GM18858 (cell line): ENCODE measurements around the gene MED13L.

ENCODE experiments used
- ATAC-seq: cut with Tn5 transposase; IDR thresholded peaks from one replicate; pipeline ENCODE4 v1.9.1; 2021; ENCODE audit not compliant: unreplicated experiment

Gene MED13L

GRCh38 chr12:116159593-116160200 is 117.8 kb downstream of the MED13L start:
- ATAC-seq = no peak

DNA sequence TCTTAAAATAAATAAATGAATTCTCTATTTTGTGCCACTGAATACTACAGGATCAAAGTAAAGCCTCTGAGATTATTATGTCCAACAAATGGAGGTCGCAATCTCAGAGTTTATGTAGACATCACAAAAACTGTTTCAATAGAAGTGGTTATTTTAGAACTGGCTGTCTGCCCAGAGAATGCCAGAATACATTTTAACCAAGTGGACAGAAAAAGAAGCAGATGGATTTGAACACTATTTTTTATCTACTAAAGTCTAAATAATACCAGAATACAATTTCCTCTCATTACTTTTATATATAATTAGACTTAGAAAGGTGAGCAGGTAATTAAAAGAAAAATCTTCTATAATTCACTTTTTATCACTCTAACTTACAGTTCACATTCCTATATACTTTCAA is 118.3 kb downstream of the MED13L start:
- no peak for ATAC-seq

DNA sequence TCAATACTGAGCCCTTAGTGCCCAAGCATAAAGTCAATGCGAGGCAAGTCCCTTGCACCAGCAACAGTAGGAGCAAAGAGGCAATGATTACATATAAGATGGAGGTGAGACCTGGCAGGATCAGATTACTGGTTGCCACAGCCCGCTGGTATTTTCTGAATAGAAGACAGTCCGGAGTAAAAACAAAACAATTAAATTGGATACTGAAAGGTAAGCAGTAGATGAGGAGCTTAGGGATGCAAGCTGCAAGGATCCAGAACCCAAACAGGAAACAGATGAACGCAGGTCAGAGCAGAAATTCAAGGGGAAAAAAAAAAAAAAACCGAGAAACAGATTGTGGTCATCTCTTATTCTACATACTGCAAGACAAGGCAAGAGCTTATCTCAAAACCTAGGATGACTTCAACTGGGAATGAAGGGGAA is 119.6 kb downstream of the MED13L start:
- no peak for ATAC-seq

- ATAC-seq = no peak
Observed at GRCh38 chr12:116156614-116157013, 120.9 kb downstream of the MED13L start.

DNA sequence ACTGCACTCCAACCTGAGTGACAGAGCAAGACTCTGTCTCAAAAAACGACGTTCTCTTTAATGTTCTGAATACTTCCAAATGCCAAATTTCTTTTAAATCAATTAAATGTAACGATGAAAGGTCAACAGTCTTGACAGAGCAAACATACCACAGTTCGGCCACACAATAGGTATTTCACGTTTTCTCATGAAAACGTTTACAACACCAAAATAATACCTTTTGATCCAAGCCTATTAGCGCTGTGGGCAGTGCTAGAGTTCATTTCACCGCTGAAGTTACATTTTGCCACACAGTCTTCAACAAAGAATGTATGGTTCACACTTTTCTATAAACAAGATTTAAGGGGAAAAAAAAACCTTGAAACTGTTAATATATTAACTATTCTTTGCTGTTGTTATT is 122.1 kb downstream of the MED13L start:
- ATAC-seq = no peak

GRCh38 chr12:116153983-116154382 is 123.5 kb downstream of the MED13L start:
- ATAC-seq = no peak

DNA sequence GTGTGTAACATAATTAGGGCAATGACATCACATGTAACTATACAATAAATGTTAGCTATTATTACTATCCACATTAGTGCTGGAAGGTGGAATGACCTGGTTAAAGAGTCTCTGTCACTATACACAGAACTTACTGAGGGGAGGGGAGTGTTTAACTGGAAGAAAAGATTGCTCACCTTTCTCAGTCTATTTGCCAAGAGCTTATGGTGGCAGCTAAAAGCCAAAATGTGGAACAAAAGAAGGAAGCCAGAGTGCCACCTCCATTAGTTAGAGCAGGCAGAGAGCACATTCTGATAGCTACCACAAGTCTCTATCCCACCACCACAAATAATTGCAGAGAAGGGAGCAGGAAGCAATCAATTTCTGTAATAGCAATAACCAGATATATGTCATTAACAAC is 124.4 kb downstream of the MED13L start:
- no peak for ATAC-seq

- ATAC-seq = no peak
Observed at GRCh38 chr12:116152268-116152667, 125.2 kb downstream of the MED13L start.

- ATAC-seq = no peak
Observed at GRCh38 chr12:116150452-116150851, 127.0 kb downstream of the MED13L start.

DNA sequence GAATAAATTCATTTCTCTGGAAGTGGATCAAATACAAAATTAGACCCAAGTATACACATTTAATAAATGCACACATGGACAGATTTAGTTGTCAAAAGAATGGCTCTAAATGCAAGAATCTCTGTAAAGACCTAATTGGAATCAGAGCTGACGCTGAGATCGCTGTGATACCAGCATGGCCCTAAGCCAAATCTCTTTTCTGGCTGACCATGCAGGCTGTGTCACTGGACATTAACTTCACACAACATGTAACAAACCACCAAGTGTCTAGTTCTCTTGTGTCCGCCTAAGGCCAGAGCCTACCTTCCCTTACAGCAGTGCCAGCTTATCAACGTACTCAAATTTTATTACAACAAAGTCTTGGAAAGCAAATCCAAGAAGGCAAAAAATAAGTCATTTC is 127.5 kb downstream of the MED13L start:
- ATAC-seq = no peak

- no peak for ATAC-seq
Observed at GRCh38 chr12:116148844-116149243, 128.6 kb downstream of the MED13L start.

DNA sequence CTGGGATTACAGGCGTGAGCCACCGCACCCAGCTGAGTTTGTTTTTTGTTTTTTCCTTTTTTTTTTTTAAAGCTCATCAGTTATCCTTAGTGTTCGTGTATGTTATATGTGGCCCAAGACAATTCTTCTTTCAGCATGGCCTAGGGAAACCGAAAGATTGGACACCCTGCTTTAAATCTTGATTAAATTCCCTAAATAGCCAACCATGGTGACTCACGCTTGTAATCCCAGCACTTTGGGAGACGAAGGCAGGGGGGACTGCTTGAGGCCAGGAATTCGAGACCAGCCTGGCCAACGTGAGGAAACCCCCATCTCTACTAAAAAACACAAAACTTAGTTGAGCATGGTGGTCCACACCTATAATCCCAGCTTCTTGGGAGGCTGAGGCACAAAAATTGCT is 131.1 kb downstream of the MED13L start:
- ATAC-seq = no peak

DNA sequence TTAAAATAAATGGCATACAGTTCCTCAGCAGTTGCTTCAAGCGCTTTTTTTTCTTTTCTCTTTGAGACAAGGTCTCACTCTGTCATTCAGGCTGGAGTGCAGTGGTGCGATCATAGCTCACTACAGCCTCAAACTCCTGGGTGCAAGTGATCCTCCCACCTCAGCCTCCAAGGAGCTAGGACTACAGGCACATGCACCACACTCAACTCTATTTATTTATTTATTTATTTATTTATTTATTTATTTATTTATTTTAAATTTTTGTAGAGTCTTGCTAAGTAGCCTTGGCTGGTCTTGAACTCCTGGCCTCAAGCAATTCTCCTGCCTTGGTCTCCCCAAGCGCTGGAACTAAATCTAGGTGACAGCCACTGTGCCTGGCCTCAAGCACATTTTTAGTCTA is 132.0 kb downstream of the MED13L start:
- no peak for ATAC-seq

GRCh38 chr12:116144384-116144783 is 133.1 kb downstream of the MED13L start:
- ATAC-seq = no peak

DNA sequence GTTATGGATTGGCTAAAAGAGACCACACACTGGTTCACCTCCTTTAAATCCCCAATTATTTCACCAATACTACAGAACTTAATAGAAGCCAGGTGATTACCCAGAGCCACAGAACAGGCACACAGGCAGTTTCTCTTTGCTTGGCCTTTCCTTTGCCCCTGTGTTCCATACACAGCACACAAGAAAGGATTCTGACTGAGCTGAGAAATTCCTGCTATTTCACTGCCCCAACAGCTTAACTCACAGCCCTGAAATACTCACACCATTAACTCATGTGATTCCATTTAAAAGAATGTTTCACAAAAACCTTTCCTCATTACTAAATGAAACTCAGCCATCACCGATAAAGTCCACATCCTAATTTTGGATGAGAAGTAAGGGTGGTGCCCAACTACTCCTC is 133.6 kb downstream of the MED13L start:
- no peak for ATAC-seq

GRCh38 chr12:116142936-116143898 is 134.3 kb downstream of the MED13L start:
- ATAC-seq = no peak

DNA sequence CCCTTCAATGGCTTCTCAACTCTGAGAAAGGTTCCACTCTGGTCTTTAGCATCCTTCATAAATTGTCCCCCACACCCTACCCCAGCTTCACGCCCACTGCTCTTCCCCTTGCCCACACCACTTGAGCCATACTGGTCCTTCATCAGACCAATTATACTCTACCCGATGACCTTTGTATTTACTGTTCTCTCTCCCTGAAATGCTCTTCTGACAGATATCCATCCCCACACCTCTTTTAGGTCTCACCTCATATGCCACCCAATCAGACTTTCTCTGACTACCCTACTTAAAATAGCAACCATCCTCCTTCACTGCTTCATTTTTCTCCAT is 135.7 kb downstream of the MED13L start:
- ATAC-seq = no peak

- ATAC-seq = no peak
Observed at GRCh38 chr12:116141110-116141832, 136.2 kb downstream of the MED13L start.

- ATAC-seq = no peak
Observed at GRCh38 chr12:116140529-116140928, 137.0 kb downstream of the MED13L start.

DNA sequence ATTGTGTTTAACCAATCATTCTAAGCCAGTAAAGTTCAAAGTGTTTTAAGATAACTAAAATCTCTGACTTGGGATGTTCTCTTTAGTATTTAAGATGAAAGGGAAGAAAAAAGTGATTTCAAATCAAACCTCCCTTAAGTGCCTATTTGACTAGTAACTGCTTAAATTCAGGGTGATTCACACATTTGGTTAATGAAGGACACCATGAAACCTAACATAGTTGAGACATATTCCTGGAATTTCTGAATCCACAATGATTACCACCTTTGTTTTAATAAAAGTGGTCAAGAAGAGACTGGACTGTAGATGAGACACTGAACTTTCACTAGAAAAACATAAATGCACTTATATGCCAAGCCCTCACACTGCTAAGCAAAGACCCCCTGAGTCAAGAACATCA is 138.7 kb downstream of the MED13L start:
- ATAC-seq = no peak

GRCh38 chr12:116138364-116138763 is 139.1 kb downstream of the MED13L start:
- ATAC-seq = no peak

DNA sequence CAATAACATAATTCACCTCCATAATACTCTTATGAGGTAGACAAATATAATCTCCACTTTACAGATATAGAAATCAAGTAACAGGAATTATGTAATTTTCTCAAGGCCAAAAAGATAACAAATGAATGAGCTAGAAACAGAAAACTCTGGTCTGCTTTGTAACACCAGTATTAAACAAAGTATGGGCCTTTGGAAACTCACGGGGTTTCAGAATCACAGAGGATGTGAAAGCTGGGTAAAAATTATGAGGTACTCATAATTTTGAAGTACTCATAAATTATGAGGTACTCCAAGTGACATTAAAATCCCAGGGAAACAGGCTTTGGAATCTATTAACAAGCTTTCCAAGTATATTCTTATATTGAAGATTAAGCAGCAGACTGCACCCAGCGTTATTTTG is 140.2 kb downstream of the MED13L start:
- ATAC-seq = no peak
